ENCODE data around the gene CCDC47. TPM values are rescaled to one million over a fixed set of nuclear protein-coding genes. Genes with fewer than 3 reads are reported as not detected.

CCDC47 gene
- total RNA-seq, 2 donors from 2014 or later: 40.2 to 101 TPM

DNA sequence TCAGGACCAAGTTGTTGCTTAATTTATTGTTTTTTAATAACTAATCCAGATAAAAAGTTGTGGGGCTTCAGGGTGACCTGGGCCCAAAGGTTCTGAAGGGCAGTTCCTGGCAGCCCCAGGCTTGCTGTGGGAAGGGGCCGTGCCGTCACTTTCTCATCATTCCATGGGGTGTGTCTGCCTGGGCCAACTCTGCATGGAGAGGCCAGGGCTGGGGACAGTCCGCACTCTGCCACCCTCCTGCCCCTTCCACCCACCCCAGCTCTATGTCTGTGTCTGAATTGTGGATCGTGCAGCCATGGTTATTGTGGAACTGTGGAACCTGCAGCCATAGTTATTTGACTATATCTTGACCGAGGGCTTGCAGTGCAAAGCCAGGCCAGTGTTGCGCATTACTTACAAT, 77.5 kb downstream of the CCDC47 start:
- no peak overlapping the region for H3K27ac ChIP-seq
- DNase-seq (ENCODE audit: low spot score) (no peak), ATAC-seq (ENCODE audit: insufficient number of reproducible peaks, low FRiP score, low read depth) (no peak)
- TF ChIP-seq, protein P1, sequence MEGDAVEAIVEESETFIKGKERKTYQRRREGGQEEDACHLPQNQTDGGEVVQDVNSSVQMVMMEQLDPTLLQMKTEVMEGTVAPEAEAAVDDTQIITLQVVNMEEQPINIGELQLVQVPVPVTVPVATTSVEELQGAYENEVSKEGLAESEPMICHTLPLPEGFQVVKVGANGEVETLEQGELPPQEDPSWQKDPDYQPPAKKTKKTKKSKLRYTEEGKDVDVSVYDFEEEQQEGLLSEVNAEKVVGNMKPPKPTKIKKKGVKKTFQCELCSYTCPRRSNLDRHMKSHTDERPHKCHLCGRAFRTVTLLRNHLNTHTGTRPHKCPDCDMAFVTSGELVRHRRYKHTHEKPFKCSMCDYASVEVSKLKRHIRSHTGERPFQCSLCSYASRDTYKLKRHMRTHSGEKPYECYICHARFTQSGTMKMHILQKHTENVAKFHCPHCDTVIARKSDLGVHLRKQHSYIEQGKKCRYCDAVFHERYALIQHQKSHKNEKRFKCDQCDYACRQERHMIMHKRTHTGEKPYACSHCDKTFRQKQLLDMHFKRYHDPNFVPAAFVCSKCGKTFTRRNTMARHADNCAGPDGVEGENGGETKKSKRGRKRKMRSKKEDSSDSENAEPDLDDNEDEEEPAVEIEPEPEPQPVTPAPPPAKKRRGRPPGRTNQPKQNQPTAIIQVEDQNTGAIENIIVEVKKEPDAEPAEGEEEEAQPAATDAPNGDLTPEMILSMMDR (IDR thresholded peaks at IDR 0.05): no peak
- H3K4me3 ChIP-seq: no peak overlapping the region
- no peaks in the 10 kb centered on the region for H3K27me3 ChIP-seq (replicated peaks; ENCODE audit: insufficient read depth)
- H3K9me3 ChIP-seq: no peaks in the 10 kb centered on the region
- peaks cover 35% of the 10 kb centered on the region for H3K36me3 ChIP-seq
- peaks cover 3 to 16% of the 10 kb centered on the region in 2 donors for H3K4me1 ChIP-seq (ENCODE audit: control insufficient read depth in 1 of 2, low read depth in 2 of 2)

Other genes starting within 250 kb of the CCDC47 start
- gene DCAF7, start 223.1 kb downstream of the CCDC47 start, total RNA-seq: 10 to 100 TPM; 29.2 to 29.5 TPM
- 10 to 100 TPM; 11.1 to 11.4 TPM for gene TACO1, start 172.7 kb downstream of the CCDC47 start, total RNA-seq
- gene MAP3K3, start 151.2 kb downstream of the CCDC47 start, total RNA-seq: 100 to 1,000 TPM in 1 of 2 donors, 10 to 100 TPM in 1; 85.3 to 102 TPM
- 10 to 100 TPM; 26.2 to 29.6 TPM for gene LIMD2, start 73.5 kb downstream of the CCDC47 start, total RNA-seq
- gene STRADA, start 31.8 kb downstream of the CCDC47 start, total RNA-seq: 10 to 100 TPM; 40.9 to 62.2 TPM
- gene DDX42, start 573 bp upstream of the CCDC47 start, total RNA-seq: 100 to 1,000 TPM in 1 of 2 donors, 10 to 100 TPM in 1; 92.9 to 157 TPM
- 10 to 100 TPM; 58.5 to 76.1 TPM for gene PSMC5, start 53.8 kb upstream of the CCDC47 start, total RNA-seq
- 10 to 100 TPM; 38.2 to 52.9 TPM for gene FTSJ3, start 54.1 kb upstream of the CCDC47 start, total RNA-seq
- 100 to 1,000 TPM in 1 of 2 donors, 10 to 100 TPM in 1; 81.8 to 136 TPM for gene SMARCD2, start 69.1 kb upstream of the CCDC47 start, total RNA-seq
- gene CSH2, start 100.1 kb upstream of the CCDC47 start, total RNA-seq: not detected
- gene GH2, start 108.3 kb upstream of the CCDC47 start, total RNA-seq: not detected
- gene CSH1, start 123.0 kb upstream of the CCDC47 start, total RNA-seq: not detected
- not detected for gene CSHL1, start 137.7 kb upstream of the CCDC47 start, total RNA-seq
- gene GH1, start 145.2 kb upstream of the CCDC47 start, total RNA-seq: not detected
- gene CD79B, start 158.7 kb upstream of the CCDC47 start, total RNA-seq: 1 to 10 TPM; 4.3 to 6.0 TPM
- gene SCN4A, start 199.3 kb upstream of the CCDC47 start, total RNA-seq: 1 to 10 TPM in 1 of 2 donors, not detected in 1; 1.1 TPM
- gene PRR29, start 224.8 kb upstream of the CCDC47 start, total RNA-seq: not detected
- gene ICAM2, start 247.0 kb upstream of the CCDC47 start, total RNA-seq: 10 to 100 TPM; 41.6 to 46.6 TPM